Psoas muscle (tissue), 8 donors: ENCODE measurements around the gene RANGRF. TPM values are rescaled to one million over a fixed set of nuclear protein-coding genes. Genes with fewer than 3 reads are reported as not detected.

Source experiments
- ATAC-seq, 4 donors: fragments of 200-7000 bp; cut with Tn5 transposase; one replicate each; pipeline ENCODE4 v1.9.1; 2020; ENCODE audit warnings: moderate library complexity in 3 of 4, mild to moderate bottlenecking in 2 of 4
- DNase-seq, 2 donors: peaks; one replicate each; pipeline ENCODE4 v3.0.0-alpha.2; 2020
- H3K27ac ChIP-seq: fragments of 200-600 bp; one replicate; pipeline ENCODE4 v1.8.0; 2022
- H3K27me3 ChIP-seq, 3 donors: fragments of 200-600 bp in 1 of 3; one replicate each; pipeline versions ENCODE4 v1.6.1 to v1.8.0; 2013 to 2022; ENCODE audit warnings: low read length in 2 of 3, mild to moderate bottlenecking in 2 of 3, moderate library complexity in 1 of 3; ENCODE audit not compliant: insufficient read depth in 3 of 3
- H3K36me3 ChIP-seq, 2 donors: fragments of 200-600 bp in 1 of 2; one replicate each; pipeline versions ENCODE4 v1.6.1 to v1.8.0; 2013 to 2022; ENCODE audit warnings: low read depth in 1 of 2, mild to moderate bottlenecking in 1 of 2, moderate library complexity in 1 of 2; ENCODE audit not compliant: insufficient read depth in 1 of 2
- H3K4me1 ChIP-seq: fragments of 200-600 bp; one replicate; pipeline ENCODE4 v1.8.0; 2022
- H3K4me3 ChIP-seq: fragments of 200-600 bp; one replicate; pipeline ENCODE4 v1.8.0; 2022; ENCODE audit warnings: mild to moderate bottlenecking
- H3K9me3 ChIP-seq: fragments of 200-600 bp; one replicate; pipeline ENCODE4 v1.8.0; 2022
- CTCF ChIP-seq: fragments of 200-600 bp; IDR thresholded peaks from one replicate; pipeline ENCODE4 v1.8.0; 2022; ENCODE audit warnings: antibody characterized with exemption
- WGBS, 3 donors: extraction: QIAGEN DNeasy Blood & Tissue Kit; methylation state at CpG; one replicate each; pipeline versions ENCODE4 v1.1.6 to v1.1.7; 2013; 5-methylcytosine and 5-hydroxymethylcytosine counted together
- intact Hi-C, 2 donors: fragments of 100-400 bp; cut with DNase I; formaldehyde crosslinking; loops; one replicate each; pipeline versions ENCODE4 v1.11.0 to v1.14.2; 2022
- polyA plus RNA-seq, 3 donors: library from polyadenylated mRNA; stranded (reverse); fragments of 200-250 nt; gene quantifications; one replicate each; pipeline ENCODE4 v1.2.3, GENCODE V29; 2013
- total RNA-seq, 4 donors: library from RNA; stranded (reverse); fragmentation: NEBNext Ultra II Directional in 2 of 4; extraction: Animal tissue kit (Norgen Biotek cat#: 25700) in 2 of 4; gene quantifications; one replicate each; pipeline versions ENCODE4 v1.2.1 to v1.2.4, GENCODE V29; 2021 to 2023
- donor health status: healthy with polysubstance abuse.
- donor health status: DM: no; HTN: no; CAD: no; lungs with moderate emphysema.
- donor health status: Bipolar disorder and iron deficiency.
- donor health status: healthy.
- donor health status: DM: yes; HTN: yes; CAD: no.
- donor health status: DM: no; HTN: no; CAD: no.
- donor health status: DM: no; HTN: no; CAD: no.
- donor health status: DM: yes; HTN: yes; CAD: no.

RANGRF gene
- total and polyA plus RNA-seq, 7 donors = 9.0 to 24.3 (median 16.3) TPM

- intact Hi-C loops = loop anchor here in 1 of 2 donors (10.0 kb wide), 1 partner anchor 109 kb away; no protein-coding TSS in a partner anchor
- H3K9me3 ChIP-seq = no peaks in the 10 kb centered on the region
- no peak for DNase-seq
- WGBS, 3 donors = 88 to 92% (median 91%) methylated on average over 10 of the region's 10 CpGs
- H3K27ac ChIP-seq = no peak overlapping the region
- H3K36me3 ChIP-seq = peaks cover 10 to 70% of the 10 kb centered on the region in 2 donors
- no peaks in the 10 kb centered on the region for H3K27me3 ChIP-seq
- no peaks in the 10 kb centered on the region for H3K4me1 ChIP-seq
- TF ChIP-seq CTCF = no peak
- no peak for ATAC-seq
- H3K4me3 ChIP-seq = no peak overlapping the region
These were observed 32.2 kb upstream of the RANGRF start for GRCh38 chr17:8256291-8256690.

- 99 to 100% (median 99%) methylated on average over 6 of the region's 6 CpGs for WGBS, 3 donors
- H3K4me3 ChIP-seq = no peak overlapping the region
- H3K4me1 ChIP-seq = no peaks in the 10 kb centered on the region
- intact Hi-C loops = loop anchor here in 1 of 2 donors (10.0 kb wide), 1 partner anchor 108 kb away; no protein-coding TSS in a partner anchor
- no peak overlapping the region for H3K27ac ChIP-seq
- peaks cover 10 to 74% of the 10 kb centered on the region in 2 donors for H3K36me3 ChIP-seq
- TF ChIP-seq CTCF = no peak
- ATAC-seq (no peak), DNase-seq (no peak)
- no peaks in the 10 kb centered on the region for H3K27me3 ChIP-seq
- no peaks in the 10 kb centered on the region for H3K9me3 ChIP-seq
These were observed 31.8 kb upstream of the RANGRF start for GRCh38 chr17:8256691-8257090.

- 95 to 96% (median 96%) methylated on average over 8 of the region's 8 CpGs for WGBS, 3 donors
- Histone ChIP-seq H3K4me3 (no peak overlapping the region), H3K4me1 (no peaks in the 10 kb centered on the region), H3K27me3 (no peaks in the 10 kb centered on the region), H3K9me3 (no peaks in the 10 kb centered on the region), H3K27ac (no peak overlapping the region), H3K36me3 (peaks cover 10 to 85% of the 10 kb centered on the region in 2 donors)
- intact Hi-C loops = loop anchor here in 1 of 2 donors (10.0 kb wide), 1 partner anchor 107 kb away; no protein-coding TSS in a partner anchor
- no peak for DNase-seq
- ATAC-seq = no peak
- TF ChIP-seq CTCF = no peak
These were observed 30.7 kb upstream of the RANGRF start for GRCh38 chr17:8257801-8258200.

GRCh38 chr17:8264320-8264719 lies 24.1 kb upstream of the RANGRF start:
- WGBS, 3 donors = 94 to 96% (median 95%) methylated on average over 10 of the region's 10 CpGs
- H3K27ac ChIP-seq = no peak overlapping the region
- H3K36me3 ChIP-seq = peaks cover 0 to 92% of the 10 kb centered on the region in 2 donors
- ATAC-seq (no peak), DNase-seq (no peak)
- H3K4me3 ChIP-seq = no peak overlapping the region
- intact Hi-C loops = no loop called here
- H3K9me3 ChIP-seq = no peaks in the 10 kb centered on the region
- no peak for TF ChIP-seq CTCF
- H3K27me3 ChIP-seq = no peaks in the 10 kb centered on the region
- H3K4me1 ChIP-seq = no peaks in the 10 kb centered on the region
